Ammon's horn (tissue), 1 donor: ENCODE measurements around the gene ITFG1.
"Not testable (repeated sequence)": the region's sequence is repeated elsewhere in the genome, so short reads cannot be mapped to it uniquely, and the experiment has no call there.

Experiments
- DNase-seq: peaks from one replicate; pipeline ENCODE4 v3.0.0-alpha.2; 2016; ENCODE audit warnings: low spot score

ITFG1 gene

DNA sequence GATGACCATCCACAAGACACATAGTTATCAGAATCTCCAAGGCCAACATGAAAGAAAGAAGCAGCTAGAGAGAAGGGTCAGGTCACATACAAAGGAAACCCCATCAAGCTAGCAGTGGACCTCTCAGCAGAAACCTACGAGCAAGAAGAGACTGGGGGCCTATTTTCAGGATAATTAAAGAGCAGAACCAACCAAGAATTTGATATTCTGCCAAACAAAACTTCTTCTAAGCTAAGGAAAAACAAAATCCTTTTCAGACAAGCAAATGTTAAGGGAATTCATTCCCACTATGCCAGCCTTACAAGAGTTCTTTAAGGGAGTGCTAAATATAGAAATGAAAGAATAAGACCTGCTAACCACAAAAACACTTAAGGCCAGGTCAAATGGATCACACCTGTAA lies 47.8 kb downstream of the ITFG1 start:
- DNase-seq = no peak

DNA sequence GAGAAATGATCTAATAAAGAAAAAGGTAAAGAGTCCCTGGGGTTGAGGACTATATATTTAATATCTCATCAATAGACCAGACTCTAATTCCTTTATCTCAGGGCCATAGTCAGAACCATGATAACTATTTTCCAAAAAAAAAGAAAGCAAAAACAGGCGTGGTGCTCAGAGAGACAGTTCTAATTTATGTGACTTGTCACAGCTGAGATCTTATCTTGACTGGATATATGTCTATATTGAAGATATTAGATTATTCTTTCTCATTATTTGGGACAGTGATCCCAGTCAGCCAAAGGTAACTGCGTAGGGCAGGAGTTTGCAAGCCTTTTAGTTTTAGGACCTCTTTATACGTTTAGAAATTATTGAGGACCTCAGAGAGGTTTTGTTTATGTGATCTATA lies 52.4 kb downstream of the ITFG1 start:
- no peak for DNase-seq

DNA sequence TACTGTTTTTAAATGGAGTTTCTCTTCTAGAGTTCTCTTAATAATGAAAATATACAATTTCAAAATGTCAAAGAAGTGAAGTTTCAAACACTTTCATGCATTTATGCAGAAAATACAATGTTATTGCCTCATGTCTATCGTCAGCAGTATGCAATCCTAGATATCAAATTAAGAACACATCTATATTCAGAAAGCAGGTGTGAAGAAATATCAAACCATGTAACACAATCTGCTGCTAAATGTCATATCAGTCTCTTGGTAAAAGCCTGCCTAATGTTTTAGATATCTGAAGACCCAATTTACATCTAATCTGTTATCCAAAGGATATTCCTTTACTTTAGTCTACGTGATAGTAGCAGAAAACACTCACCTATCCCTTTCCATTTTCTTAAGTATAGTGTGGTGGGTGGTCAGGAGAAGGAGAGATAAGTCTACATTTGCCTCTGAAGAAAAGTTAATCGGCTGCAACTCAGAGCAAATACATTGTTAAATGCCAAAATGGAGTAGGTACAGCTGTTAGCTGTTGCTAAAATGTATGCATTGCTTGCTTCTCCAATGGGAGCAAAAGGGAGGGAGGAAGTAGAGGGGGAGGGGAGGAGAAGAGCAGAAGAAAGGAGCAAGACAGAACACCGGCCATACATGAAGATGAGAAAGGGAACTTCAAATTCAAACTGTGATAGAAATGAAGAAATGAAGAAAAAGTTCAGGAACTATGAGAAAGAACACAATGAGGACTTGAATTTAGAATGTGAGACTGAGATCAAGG lies 64.9 kb downstream of the ITFG1 start:
- DNase-seq = no peak

DNA sequence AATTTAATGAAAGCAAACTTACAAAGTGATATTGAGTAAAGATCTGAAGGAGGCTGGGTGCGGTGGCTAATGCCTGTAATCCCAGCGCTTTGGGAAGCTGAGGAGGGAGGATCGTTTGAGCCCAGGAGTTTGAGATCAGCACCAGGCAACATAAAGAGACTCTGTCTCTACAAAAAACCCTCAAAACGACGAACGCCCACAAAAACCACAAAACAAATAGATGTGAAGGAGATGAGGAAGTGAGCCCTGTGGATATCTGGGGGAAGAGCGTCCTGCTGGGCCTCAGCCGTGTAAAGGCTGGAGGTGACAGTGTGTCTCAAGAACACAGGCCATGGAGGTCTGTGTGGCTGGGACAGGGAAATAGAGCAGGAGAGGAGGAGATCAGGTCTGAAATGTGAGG lies 68.8 kb downstream of the ITFG1 start:
- peak; percentile 22 for DNase-seq

DNA sequence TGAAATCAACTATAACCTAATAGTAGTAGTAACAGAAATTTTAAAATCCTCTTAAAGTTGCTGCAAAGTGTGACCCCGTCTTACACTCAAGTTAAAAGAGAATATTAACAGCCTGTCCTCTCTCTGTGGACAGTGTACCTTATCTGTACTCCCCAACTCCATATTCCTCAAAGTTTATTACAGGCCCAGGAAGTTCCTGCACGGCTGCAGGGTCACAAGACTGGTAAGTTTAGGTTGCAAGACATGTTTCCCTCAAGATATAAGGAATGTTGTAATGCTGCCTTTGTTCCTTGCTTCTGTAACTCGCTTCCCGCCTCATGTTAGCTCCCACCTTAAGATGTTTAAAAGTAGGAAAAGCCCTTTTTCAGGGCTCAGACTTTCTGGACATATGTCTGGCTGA lies 72.2 kb downstream of the ITFG1 start:
- no peak for DNase-seq

DNA sequence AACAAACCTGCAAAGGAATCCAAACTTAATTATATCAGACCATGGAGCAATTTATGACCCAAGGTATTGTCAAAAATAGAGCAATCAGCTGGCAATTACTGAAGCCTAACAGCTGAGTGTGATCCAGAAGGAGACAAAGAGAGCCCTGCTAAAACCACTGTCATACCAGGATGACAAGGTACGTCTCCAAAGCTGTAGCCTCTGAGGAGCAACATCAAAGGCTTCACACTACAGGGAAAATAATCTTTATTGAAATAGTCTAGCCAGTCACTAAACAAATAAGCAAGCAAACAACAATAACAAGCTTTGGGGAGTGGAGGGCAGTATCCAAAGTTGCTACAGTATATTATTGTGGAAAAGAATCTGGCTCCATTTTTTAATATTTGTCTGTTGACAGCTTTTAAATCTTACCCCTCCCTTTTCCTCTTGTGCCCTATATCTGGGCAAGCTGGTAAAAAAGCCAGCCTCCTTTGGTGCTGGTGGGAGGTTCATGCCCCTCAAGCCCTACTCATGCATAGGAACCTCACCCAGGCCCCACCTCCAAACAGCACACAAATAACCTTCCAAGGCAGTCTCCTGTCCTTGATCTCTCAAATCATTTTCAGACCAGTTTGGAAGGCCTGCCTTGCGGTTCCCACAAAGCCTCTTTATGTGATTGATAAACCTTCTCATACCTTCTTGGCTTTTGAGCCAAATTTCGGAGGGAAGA lies 73.7 kb downstream of the ITFG1 start:
- no peak for DNase-seq

DNA sequence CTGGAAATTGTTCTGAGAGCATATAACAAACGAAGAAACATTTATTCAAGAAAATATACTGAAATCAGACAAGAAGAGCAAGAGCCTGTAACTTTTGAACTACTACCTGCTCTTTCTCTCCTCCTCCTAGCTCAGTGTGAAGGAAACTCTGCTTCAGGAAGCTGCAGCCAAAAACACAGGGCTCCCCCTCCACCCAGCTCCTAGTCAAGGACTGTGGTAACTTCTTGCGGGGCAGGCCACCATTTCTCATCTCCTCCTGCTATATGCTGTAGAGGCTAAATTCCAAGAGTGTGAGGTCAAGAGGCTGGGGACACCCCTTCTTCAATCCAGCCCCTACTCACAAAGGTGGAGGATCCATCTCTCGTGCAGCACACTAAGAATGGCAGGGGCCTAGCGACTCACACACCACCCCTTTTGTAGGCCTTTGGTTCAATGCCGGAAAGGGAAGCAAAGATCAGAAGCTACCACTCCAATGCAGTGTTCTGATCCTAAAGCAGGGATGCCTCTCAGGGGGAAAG lies 74.6 kb downstream of the ITFG1 start:
- DNase-seq = no peak

DNA sequence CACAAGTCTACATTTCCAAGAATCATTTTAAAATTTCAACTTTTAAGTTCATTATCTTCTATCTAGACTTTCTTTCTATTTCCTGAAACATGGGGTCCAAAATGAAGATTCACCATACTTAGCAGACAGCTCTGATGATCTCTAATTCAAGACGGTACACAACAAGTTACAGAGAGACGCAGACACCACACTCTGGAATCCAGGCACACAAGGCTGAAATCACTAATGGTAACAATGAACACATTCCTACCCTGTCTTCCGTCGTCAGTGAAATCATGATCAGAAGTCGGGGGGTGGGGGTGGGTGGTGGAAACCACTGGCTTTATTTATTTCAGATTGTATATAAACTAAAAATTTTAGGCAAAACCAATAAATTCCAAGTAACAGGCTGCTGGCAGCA lies 78.5 kb downstream of the ITFG1 start:
- DNase-seq = no peak

DNA sequence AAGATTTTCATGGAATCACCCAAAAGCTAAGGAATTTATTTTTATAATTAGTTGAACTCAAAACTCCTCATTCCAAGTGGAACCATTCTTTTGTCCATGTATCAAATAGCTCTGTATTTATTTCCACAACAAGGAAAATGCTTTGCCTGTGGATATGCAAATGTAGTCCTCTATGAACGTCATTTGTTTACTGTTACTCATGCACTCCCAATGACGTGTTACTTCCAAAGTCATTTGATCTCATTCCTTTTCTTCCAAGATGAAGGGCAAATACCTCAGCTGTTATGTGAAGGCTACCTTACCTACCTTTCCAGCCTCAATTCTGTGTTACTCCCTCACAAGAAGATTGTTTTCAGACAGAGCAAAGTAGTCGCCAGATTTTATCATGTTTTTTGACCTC lies 83.7 kb downstream of the ITFG1 start:
- no peak for DNase-seq

DNA sequence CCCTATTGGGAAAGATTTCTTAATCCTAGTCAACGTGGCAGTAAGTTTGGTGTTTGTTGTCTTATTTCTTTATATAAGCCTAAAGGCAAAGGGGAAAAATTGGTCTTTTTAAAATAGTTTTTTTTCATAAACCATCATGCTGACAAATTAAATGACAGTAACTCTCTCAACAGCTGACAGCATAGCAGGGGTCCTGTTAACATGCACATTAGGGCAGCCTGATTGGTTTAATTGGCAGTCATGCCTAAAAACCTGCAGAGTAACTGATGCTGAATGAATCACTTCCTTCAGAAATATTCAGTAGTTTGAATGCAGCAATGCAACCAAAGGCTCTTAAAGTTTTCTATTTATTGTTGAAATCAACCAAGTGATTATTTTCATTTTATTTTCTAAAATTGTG lies 85.4 kb downstream of the ITFG1 start:
- DNase-seq = no peak

DNA sequence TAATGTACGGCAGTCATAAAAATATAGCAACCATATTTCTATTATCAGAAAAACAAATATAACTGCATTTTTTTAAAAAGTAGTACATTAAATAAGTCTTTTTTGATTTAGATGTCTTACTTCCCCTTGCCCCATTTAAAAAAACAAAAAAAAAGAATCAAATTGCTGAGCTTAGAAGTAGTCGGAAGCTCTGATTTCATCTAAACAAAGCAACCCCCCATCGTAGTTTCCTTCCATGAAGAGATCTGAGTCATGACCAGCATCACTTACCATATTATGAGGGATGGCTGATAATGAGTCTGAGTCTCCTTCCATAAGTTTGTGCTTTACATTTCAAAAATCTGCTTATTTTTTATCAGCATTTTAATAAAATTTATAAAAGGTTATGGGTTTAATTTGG lies 86.2 kb downstream of the ITFG1 start:
- no peak for DNase-seq

DNA sequence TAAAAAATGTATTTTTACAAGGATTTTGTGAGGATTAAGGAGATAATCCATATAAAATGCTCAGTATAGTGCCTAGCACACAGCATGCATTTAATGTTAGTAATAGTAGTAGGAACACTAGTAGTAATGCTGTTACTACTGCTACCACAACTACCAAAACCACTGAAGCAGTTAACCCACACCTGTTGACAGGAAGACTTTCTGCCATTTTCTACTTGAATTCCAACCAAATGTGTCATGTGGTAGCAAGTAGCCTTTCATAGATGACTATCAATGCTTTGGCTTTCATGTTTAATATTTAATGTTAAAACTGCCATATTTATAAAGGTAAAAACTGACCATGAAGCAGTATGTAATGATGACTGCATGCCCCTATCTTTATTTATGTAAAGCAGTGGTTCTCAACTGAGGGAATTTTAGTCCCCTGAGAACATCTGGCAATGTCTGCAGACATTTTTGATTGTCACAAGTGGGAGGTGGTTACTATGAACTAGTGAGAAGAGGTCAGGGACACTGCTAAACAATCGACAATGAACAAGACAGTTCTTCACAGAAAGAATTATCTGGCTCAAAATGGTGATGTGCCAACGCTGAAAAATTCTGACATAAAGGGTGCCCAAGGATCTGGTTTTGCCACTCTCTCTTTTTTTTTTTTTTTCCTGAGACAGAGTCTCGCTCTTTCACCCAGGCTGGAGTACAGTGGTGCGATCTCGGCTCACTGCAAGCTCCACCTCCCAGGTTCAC lies 89.4 kb downstream of the ITFG1 start:
- DNase-seq = peak; percentile 43

DNA sequence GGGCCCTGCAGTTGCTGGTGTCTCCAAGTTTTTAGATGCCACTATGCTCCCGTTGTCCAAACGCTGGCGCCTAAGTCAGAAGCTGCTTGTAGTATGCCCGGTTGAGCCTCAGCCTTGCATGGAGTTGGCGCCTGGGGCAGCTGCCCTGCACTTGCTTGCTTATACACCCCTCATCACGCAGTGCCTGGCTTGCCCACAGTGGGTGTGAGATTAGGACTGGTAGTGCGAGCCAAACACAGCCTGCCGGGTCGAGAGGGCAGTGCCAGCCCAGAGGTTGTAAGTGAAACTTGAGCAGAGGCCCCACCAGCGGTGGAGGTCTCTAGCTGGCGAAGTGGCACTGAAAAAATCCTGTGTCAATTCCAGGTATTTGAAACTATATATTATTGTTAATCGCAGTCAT lies 90.3 kb downstream of the ITFG1 start:
- no peak for DNase-seq

DNA sequence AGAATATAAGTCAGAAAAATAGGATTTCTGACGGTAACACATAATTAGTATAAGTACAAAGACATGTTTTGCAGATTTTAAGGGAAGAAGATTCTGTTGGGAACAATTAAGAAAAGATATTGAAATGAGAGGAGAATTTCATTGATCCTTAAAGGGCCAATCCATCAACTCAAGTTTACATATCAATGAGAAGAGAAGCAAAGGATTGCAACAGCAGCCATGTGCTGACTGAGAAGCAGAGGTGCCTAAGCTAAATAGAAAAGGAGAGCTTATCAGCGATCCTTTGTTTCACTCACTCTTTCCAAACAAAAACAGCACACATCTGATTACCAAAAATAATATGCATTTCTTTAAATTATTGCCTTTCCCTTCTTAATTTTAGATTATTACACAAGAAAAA lies 94.6 kb downstream of the ITFG1 start:
- no peak for DNase-seq

DNA sequence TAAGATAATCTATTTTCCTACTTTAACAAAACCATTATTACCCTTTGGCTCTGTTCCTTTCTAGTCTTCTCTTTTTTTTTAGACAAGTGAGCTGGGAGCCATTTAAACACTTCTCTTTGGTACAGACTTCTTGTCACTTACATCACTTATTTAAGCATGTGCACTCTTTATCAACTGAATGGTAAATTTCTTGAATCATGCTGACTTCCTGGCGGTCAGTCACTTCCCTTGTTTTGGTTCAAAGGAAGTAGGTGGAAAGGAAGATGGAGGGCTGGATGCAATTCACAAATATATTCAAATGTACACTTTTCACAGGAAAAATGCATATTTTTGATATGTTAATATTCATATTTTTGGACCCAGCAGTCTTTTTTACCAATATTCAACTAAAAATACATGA lies 97.1 kb downstream of the ITFG1 start:
- no peak for DNase-seq

DNA sequence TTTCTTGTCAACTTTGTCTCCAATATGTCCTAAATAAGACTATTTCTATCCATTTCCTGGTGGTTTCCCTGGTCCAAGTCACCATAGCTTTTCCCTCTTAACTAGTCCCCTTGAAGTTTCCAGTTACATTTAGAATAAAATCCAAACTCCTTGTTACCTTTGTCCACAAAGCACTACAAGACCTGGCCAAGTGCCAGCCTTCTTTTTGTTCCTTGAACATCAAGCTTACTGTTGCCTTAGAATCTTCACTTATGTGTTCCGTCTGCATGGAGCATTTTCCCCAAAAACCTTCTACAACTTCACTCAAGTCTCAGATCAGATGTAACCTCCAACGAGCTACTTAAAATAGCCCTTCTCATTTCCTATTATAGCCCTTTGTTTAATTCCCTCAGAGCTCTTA lies 101.4 kb downstream of the ITFG1 start:
- no peak for DNase-seq

DNA sequence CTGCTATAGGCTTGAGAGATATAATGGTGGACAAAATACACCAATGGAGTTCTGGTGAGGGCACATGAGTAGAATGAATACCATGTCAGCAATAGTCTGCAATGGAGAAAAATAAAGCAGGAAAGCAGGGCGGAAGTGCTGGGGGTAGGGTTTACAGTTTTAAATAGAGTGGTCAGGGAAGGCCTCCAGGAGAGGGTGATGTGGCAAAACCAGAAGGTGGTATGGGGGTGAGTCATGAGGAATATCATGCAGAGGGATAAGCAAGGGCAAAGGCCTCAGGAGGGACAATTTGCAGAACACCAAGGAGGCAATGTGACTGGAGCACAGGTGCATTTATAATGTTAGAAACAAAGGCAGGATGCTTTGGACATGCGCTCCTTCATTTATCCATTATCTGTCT lies 102.0 kb downstream of the ITFG1 start:
- DNase-seq = no peak

DNA sequence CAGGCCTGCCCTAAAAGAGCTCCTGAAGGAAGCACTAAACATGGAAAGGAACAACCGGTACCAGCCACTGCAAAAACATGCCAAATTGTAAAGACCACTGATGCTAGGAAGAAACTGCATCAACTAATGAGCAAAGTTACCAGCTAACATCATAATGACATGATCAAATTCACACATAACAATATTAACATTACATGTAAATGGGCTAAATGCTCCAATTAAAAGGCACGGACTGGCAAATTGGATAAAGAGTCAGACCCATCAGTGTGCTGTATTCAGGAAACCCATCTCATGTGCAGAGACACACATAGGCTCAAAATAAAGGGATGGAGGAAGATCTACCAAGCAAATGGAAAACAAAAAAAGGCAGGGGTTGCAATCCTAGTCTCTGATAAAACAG lies 111.8 kb downstream of the ITFG1 start:
- DNase-seq = not testable (repeated sequence)

DNA sequence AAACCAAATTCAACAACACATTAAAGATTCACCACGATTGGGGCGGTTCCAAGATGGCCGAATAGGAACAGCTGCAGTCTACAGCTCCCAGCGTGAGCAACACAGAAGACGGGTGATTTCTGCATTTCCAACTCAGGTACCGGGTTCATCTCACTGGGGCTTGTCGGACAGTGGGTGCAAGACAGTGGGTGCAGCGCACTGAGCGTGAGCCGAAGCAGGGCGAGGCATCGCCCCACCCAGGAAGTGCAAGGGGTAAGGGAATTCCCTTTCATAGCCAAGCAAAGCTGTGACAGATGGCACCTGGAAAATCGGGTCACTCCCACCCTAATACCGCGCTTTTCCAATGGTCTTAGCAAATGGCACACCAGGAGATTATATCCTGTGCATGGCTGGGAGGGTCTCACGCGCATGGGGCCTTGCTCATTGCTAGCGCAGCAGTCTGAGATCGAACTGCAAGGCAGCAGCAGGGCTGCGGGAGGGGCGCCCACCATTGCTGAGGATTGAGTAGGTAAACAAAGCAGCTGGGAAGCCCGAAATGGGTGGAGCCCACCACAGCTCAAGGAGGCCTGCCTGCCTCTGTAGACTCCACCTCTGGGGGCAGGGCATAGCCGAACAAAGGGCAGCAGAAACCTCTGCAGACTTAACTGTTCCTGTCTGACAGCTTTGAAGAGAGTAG lies 113.7 kb downstream of the ITFG1 start:
- DNase-seq = not testable (repeated sequence)

DNA sequence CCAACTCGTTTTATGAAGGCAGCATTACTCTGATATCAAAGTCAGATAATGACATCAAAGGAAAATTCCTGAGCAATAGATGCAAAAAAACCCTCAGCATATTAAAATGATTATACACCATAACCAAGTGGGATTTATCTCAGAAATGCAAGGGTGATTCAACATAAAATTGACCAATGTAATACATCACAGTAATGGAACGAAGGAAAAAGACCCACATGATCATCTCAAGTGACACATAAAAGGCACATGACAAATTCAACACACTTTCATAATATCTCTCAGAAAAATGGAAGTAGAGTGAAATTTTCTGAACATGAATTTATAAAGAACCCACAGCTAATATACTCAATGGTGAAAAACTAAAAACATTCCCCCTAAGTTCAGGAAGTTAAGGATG lies 118.8 kb downstream of the ITFG1 start:
- DNase-seq = no peak

DNA sequence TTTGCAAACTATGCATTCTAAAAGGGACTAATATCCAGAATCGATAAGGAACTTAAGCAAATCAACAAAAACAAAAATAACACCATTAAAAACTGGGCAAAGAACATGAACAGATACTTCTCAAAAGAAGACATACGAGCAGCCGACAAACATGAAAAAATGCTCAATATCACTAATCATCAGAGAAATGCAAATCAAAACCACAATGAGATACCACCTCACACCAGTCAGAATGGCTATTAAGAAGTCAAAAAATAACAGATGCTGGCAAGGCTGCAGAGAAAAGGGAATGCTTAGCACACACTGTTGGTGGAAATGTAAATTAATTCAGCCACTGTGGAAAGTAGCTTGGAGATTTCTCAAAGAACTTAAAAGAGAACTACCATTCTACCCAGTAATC lies 130.3 kb downstream of the ITFG1 start:
- not testable (repeated sequence) for DNase-seq

DNA sequence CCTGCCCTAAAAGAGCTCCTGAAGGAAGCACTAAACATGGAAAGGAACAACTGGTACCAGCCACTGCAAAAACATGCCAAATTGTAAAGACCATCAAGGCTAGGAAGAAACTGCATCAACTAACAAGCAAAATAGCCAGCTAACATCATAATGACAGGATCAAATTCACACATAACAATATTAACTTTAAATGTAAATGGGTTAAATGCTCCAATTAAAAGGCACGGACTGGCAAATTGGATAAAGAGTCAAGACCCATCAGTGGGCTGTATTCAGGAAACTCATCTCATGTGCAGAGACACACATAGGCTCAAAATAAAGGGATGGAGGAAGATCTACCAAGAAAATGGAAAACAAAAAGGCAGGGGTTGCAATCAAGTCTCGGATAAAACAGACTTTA lies 136.6 kb downstream of the ITFG1 start:
- DNase-seq = not testable (repeated sequence)
